Activated CD4-positive, alpha-beta T cell treated with anti-CD3 and anti-CD28 coated beads, Interleukin-2, Interleukin-6, amounts not matched to agents 100 ng/mL and 50 ng/mL, durations not matched to agents 16 hours and 8 hours (primary cell): ENCODE data around the gene WDFY2.

Experiments used
- DNase-seq: peaks from one replicate; pipeline ENCODE4 v3.0.0-alpha.2; 2020

The WDFY2 gene

DNA sequence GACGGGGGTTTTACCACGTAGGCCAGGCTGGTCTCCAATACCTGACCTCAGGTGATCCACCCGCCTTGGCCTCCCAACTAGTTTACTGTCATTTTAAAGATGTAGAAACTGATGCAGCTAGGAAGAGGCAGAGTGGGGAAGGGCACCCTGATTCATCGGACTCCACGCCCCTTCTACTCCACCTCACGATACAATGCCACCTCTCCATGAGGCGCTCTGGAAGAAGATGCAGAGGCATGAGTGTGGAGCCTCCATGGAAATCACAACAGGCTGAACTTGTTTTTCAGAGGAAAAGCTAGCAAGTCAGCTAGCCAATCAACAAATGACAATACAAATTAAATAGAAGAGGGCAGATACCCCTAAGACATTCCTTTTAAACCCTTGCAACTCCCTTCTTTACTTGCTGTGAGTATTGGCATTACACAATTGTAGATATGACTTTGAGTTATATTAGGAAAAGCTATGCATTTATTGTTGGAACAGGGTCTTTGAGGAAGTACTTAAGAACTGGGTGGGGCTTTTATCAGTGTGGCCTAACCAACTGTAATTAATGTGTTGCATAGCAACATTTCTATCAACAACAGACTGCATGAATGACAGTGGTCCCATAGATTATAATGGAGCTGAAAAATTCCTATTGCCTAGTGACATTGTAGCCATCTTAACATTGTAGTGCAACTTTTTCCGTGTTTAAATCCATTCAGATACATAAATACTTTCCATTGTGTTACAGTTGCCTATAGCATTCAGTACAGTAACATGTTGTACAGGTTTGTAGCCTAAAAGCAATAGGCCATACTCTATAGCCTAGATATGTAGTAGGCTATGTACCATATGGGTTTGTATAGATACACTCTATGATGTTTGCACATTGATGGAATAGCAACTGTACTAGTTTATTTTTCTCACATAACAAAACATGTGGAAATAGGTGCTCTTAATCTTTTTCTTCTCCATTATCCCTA is 17.6 kb downstream of the WDFY2 start:
- DNase-seq: no peak

DNA sequence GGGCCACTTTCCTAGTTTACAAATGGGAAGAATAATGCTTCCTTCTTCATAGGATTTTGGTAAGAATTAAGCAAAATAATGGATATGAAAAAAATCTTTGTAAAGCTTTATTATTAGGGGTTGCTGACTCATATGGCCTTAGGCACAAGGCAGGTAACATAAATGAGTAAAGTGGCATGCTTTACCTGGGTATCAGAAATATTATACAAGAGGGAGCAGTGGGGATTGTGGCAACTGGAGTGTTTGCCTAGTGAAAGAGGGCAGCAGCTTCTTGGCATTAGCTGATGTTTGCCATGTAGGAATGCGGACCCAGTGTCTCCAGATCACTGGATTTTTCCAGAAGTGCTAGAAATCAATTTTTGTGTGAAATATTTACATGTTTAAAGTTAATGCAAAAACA is 19.5 kb downstream of the WDFY2 start:
- no peak for DNase-seq

DNA sequence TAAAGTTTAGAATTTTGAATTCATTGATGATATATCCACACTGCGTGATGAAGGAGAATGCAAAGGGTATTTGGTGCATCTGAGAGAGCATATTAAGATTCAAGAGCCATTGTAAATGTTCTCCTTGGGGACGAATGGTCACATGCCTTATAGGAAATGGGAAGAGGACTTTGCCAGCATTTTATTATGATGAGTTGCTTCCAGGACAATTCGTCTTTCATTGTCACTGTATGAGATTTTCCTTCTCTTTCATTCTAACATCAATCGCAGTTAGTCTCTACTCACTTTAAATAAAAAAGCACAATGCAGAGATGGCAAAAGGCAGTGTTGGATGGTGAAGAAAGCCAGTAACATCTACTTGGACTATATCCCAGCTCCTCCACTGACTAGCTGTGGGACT is 21.4 kb downstream of the WDFY2 start:
- DNase-seq: no peak

DNA sequence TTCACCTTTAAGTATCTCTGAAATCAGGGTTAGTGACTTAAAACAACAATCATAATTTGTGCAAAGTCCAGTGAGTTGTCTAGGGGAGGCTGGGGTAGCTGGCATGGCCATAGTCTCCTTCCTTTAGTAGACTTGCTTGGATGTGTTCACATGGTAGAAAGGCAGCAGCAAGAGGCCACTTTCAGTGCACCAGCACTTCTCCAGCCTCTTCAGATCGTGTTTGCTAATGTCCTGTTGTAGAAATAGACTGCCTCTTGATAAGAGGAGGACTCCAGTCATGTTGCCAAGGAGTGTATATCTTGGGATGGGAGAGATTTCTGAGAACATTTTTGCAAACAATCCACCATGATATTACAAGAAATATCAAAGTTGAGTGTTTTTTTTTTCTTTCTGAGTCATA is 22.9 kb downstream of the WDFY2 start:
- DNase-seq: no peak

DNA sequence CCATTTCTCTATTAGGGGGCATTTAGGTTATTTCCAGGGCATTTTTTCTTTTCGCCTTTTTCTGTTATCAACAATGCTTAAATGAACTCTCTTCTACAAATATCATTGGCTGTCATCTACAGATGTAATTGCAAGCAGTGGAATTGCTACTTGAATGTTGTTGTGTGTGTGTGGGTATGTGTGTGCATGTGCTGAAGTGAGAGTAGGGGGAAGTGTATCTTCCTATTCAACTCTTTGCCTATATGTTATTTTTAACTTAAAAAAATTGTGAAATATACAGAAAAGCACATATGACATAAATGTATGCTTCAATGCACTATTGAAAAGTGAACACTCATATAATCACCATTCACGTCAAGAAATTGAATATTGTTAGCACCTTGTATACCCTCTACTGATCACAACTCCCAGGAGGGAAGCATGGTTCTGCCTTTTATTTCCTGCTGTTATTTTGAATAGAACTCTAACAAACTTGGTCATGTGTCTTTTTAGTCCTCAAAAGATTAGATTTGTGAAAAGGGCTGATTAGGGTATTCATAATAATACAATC is 24.7 kb downstream of the WDFY2 start:
- DNase-seq: no peak

DNA sequence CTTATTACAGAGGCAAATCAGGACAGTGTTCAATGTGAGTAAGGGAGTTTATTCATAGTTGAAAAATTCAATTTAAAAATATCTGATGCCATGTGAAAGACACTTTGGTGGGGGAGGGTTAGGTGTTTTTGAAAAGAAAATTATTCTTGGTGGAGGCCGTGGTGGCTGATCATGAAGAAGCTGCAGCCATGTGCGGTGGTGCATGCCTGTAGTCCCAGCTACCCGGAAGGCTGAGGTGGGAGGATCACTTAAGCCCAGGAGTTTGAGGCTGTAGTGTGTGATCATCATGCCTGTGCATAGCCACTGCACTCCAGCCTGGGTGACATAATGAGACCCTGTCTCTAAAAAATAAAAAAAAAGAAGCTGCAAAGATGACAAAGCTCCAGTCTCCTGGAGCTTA is 28.6 kb downstream of the WDFY2 start:
- DNase-seq: no peak

DNA sequence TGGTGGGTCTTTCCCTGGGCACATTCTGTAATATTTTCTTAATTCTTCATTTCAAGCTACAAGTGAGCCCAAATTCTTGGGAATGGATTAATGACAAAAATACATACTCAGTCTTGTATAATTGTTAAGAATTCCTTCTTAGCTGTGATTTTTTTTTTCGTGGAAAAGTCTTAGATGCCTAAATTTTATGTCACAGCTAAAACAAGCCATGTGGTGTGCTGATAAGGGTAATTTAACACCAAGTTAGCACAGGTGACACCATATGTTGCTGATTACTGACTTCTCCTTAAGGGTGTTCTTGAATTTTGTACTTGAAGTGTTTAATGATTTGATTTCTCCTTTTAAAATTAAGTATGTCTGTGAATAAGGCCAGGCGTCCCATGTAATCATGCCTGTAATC is 29.3 kb downstream of the WDFY2 start:
- no peak for DNase-seq

DNA sequence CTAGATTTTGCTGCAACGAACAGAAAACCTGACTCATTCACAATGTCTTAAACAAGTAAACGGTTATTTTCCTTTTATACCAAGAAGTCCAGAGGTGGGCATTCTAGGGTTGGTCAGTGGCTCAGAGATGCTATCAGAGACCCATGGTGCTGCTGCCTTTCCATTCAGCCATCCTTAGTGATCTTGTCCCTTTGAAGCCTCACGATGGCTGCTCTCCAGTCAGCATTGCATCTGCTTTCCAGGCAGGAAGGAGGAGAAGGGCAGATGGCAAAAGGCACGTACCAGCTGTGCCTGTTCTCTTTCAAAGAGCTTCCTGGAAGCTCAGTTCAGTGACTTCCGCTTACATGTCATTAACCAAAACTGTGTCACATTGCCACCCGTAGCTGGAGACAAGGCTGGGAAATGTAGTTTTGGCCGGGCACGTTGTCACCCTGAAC is 30.1 kb downstream of the WDFY2 start:
- DNase-seq: peak; percentile 75

DNA sequence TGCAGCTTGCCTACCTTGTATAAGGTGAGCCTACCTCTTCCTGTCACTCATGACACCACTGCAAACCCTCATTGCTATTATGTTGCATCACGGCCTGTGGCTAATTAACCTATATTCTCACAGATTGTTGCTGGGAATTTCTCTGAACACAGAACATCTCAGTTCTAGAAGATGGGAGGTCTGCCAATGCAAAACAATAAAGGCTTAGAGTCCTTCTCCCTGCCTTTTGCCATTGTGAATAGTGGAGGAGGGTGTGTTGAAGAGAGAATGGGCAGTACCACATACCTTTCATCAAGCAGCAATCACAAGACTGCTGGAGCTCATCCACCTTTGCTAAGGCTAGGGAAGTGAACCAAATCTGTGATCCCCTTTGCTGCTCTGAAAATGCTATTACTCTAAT is 34.4 kb downstream of the WDFY2 start:
- DNase-seq: no peak

DNA sequence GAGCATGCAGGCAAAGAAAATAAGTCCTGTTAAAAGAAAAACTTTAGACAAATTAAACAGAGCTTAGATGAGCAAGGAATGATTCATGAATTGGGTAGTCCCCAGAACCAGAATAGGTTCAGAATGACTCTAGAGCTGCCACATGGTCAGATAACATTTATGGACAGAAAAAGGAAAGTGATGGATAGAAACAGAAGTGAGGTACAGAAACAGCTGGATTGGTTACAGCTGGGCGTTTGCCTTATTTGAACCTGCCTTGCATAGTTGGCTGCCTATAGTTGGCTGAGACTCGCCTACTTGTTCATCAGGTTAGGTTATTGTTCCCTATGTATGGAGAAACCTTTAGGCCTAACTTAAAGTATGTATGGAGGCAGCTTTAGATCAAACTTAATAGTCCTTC is 35.4 kb downstream of the WDFY2 start:
- peak; percentile 49 for DNase-seq

DNA sequence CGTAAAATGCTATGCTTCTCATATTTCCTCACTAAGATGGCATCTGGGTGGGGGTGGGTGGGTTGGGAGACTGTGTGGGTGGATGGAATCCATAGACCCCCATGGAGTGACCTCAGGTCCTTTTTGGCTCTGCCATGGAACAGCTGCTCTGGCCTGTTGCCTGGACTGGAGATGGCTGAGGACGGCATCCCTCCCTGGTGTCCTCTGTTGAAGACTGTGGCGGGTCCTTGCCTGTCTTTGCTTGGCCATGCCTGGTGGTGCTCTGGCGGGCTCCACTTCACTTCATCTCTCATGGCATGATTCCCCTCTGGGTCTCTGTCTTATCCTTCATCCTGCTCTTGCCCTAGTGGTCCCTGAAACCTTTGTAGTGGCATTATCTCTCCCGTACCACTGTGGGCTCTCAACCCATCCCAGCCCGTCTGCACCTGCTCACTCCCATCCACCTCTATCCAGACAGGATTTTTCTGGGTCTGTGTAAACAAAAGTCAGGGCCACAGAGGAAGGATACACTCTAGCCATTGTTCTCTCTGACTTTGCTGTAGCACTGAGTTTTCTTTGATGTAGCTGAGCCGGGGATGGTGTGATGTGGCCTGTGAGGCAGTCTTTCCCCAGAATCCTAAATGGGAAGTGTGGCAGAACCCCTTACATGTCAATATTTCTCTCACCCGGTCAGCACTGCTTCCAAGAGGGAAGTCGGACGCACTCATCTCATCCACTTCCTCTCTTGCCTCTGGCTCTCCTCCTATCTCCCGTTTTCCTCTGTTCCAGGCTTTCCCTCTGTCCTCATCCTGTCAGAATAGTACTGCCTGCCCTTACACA is 36.1 kb downstream of the WDFY2 start:
- no peak for DNase-seq

DNA sequence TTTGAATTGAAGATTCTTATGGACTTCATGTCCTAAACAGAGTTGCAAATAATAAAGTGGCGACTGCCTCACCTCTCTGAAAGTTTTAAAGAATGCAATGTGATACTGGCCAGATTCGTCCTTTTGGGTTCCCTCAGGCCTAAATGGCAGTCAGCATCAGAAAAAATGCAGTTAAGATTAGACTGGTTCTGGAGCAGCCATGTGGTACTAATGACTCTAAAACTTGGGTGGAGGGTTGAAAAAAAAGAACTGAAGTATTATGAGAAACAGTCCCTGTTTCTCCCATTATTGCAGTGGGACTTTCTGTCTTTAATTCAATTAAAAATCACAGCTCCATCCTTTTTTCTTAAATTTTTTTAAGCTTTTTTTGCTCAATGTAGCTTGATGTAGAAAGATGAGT is 37.3 kb downstream of the WDFY2 start:
- DNase-seq: no peak

DNA sequence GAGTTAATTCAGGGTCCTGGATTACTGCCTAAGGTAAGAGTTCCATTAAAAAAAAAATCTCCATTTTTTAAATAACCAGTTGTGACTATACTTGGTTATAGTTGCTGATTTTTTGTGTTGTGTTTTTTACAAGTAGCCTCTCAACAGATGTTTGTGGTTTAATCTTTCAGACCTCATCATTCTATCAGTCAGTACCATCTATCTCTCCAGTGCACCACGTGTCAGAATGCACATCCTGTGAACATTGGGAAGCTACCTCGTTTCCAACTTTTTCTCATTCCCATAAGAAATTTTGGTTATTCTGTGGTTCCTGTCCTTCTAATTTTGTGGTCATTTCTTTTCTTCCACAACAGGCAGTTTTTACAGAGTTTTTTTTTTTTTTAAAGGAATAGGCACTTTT is 39.2 kb downstream of the WDFY2 start:
- DNase-seq: no peak

DNA sequence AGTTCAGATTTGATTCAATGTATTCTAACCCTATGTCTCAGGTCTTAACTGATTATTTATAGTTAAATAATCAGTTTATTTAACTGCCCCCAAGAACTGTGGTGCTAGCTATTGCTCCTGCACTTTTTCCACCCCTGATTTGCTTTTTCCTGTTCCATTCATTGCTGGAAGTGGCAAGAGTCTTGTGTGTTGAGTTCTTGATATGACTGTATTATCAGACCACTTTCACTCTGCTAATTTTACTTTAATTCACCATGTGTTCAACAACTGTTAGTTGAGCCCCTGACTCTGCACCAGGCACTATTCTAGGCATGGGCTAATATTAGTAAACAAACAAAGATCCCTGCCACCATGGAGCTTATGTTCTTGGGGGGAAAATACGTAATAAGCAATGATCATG is 39.9 kb downstream of the WDFY2 start:
- no peak for DNase-seq

DNA sequence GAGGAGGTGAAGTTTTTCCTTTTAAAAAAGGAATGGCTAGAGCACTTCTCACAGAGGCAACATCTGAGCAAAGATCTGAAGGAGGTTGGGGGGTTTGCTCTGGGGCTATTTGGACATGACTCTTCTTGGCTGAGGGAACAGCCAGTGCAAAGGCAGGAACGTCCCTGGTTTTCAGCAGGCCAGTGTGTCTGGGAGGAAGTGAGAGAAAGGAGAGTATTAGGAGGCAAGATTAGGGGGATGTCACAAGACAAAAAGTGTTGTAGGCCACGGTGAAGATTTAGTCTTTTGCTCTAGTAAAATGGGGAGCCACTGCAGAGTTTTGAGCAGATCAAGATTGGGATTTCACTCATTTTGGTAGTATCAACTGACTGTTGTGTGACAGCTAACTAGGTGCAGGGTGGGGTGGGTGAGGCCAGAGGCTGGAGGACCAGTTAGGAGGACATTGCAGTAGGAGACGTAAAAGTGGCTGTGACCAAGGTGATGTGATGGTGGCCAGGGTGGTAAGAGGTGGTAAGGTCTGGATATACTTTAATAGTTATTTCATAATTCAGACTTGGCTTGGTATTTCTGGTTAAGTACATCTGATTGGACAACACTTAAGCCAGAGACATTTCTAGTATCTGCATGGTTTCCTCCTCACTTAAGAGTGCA is 40.6 kb downstream of the WDFY2 start:
- DNase-seq: no peak

DNA sequence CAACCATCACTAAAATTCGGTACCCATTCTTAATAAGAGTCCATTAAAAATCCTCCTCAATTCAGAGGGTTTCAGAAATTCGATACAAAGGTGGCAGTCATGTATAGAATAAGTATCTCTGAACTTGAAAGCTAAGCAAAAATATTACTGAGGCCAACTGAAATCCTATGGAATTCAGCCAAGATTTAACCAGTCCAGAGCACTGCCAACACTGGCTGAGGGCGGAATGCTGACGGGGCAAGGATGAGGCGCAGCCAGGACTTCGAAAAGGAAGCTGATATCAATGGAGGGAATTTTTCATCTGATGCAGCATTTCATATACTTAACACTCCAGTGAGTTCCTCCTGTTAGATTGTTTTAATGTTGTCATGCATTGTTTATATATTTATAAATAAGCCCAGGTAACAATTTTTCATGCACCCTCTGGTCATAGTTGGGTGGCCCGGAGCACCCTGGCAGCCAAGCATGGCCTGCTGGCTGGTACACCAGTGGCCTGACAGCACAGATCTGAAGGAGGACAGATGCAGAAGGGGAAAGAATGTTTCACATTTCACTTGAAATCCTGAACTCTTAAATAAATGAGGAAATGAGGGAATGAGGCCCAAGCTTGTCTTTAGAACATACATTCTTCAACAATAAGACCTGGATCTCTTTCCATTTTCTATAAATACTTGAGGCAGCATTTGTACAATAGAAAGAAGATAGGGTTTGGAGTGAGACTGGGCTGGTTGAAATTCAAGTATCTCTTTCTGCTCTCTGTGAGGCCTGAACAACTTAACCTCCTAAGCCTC is 41.5 kb downstream of the WDFY2 start:
- DNase-seq: no peak

DNA sequence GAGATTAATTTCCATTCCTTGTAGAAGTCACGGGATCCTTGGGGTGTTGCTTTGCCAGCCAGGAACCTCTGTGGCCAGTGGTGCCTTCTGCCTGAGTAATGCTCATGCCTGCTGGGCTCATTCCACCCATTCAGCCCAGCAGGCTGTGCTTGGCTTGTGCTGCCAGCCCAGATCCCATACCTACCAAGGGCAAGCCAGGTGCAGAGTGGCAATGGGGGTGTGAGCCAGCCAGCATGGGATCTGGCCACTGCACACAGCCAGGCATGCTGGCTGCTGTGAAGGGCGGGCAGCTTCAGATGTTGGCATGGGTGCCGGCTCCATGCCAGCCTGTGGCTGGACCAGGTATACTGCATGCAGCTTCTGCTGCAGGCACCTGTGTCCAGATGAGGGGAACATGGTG is 42.5 kb downstream of the WDFY2 start:
- DNase-seq: no peak

DNA sequence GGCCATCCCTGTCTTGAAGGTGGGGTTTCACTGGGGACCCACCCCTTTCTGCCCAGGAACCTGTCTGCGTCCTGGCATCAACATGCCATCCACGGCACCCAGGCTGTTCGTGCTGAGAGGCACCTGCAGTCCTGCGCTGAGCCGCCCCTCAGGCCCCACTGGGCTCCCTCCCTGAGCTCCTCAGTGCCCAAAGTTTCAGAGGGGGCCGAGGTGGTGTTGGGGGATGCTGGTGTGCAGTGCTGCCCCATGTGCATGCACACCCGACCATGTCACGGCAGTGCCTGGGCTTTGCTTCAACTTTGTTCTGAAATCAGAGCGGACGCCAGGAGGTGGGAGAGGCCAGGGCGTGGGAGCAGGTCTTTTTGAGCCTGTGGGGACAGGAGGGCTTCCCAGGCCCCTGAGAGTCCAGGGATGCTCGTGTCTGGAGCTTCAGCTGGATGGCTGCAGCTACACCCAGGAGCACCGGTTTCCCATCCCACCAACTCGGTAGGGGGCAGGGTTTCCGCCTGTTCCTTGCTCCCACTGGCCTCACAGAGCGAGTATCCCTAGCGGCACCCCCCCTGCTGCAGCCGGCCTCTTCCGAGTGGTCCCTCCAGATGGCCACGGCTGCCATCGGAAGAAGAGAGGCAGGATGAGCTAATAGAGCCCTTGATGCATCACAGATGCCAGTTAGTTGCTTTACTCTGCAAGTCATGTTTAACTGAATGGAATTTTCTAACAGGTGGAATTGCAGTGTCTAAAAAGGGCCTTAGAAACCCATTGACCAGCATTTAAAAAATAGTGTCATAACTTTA is 44.0 kb downstream of the WDFY2 start:
- DNase-seq: no peak

DNA sequence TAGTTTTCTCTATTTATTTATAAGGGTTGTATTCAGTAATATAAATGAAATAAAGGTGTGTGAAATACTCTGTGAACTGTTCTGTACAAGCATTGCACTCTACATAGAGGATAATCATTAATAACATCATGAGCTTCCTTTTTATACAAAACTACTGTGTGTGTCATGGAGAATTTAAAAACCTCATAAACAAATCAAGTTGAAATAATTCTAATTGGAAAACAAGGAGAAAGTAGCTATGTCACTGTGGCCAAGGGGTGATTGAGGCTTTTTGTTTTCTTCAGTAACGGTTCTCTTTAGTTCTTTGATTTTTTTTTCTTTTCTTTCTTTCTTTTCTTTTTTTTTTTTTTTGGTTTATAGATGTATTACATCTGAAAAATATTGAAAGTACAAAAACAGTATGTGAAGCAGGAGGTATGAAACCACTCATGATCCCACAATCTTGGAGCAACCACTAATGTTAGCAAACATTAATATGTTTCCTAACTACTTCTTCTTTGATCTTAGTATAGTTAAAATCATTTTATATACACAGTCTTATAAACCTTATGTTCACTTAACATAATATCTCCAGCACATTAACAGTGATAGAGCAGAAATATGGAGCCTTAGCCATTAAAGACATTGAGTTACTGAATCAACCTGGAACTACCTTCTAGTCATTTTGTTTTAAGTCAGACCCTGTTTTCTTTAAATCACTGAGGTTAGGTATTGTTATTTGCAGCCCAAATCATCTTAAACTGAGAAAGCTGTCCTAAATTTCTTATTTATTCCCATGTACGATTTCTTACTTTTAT is 45.4 kb downstream of the WDFY2 start:
- no peak for DNase-seq

DNA sequence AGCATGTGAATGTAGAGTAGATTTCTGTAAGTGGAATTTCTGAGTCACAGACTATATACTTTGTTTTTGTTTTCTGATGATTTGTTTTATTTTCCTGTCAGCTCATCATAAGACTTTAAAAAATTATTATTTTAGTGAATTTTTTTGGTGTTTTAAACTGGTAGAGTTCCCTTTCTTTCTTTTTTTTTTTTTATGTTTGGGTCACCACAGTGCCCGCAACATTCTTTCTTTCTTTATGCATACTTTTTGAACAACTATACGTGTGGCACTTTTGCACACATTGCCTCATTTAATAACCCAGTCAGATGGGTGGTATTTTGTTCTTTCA is 46.0 kb downstream of the WDFY2 start:
- no peak for DNase-seq
